Neural progenitor cell (in vitro differentiated cells): ENCODE measurements around the gene DCTN4.

ENCODE experiments used
- CTCF ChIP-seq: fragments of 200-600 bp; sonication (generic); IDR thresholded peaks from 2 replicates; pipeline ENCODE4 v1.5.1; 2017; ENCODE audit warnings: antibody characterized with exemption, mild to moderate bottlenecking
- EZH2 ChIP-seq: fragments of 200-600 bp; sonication (generic); IDR thresholded peaks from 2 replicates; pipeline ENCODE4 v1.6.1; 2017; ENCODE audit warnings: antibody characterized with exemption, mild to moderate bottlenecking, moderate library complexity

DNA sequence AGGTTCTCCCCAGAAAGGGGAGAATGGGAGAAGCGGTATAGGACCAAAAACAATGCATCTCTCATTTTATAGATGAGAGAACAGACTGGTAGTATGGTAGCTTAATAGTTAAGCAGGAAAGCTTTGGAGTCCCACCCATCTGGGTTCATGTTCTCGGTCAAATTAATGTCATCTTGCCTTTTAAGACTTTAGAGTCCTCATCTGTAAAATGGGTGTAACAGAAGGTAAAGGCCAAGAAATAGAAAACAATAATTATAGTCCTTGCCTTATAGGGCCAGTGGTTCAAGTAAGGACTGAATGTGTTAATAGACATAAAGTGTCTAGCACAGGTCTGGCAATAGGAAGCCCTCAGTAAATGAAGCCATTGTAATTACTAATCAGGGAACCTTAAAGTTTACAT is 36.1 kb upstream of the DCTN4 start:
- no peak for TF ChIP-seq CTCF
- TF ChIP-seq EZH2 = no peak
